HG02884 (cell line): ENCODE results near the gene ZFP36L1.

Source experiments
- ATAC-seq: cut with Tn5 transposase; IDR thresholded peaks from one replicate; pipeline ENCODE4 v1.9.1; 2021; ENCODE audit warnings: mild to moderate bottlenecking, moderate library complexity; ENCODE audit not compliant: unreplicated experiment

The ZFP36L1 gene

GRCh38 chr14:68792979-68793733 is at the start of gene ZFP36L1:
ZFP36L1 (minus strand) TSS chr14:68793067; CDS start chr14:68792938, 129 bp downstream.
- ATAC-seq = no peak

GRCh38 chr14:68842298-68842697 is 49.4 kb upstream of the ZFP36L1 start:
- no peak for ATAC-seq

- no peak for ATAC-seq
Measured at GRCh38 chr14:68841016-68841809, 48.3 kb upstream of the ZFP36L1 start.

GRCh38 chr14:68840454-68840853 is 47.6 kb upstream of the ZFP36L1 start:
- ATAC-seq = no peak

GRCh38 chr14:68836082-68836481 is 43.2 kb upstream of the ZFP36L1 start:
- ATAC-seq = no peak

GRCh38 chr14:68834816-68835215 is 41.9 kb upstream of the ZFP36L1 start:
- ATAC-seq = no peak

- ATAC-seq = no peak
Measured at GRCh38 chr14:68828698-68829097, 35.8 kb upstream of the ZFP36L1 start.

- no peak for ATAC-seq
Measured at GRCh38 chr14:68825729-68826128, 32.9 kb upstream of the ZFP36L1 start.

- ATAC-seq = no peak
Measured at GRCh38 chr14:68824517-68825347, 31.9 kb upstream of the ZFP36L1 start.

GRCh38 chr14:68824207-68824516 is 31.3 kb upstream of the ZFP36L1 start:
- no peak for ATAC-seq

GRCh38 chr14:68823434-68824206 is 30.8 kb upstream of the ZFP36L1 start:
- ATAC-seq = no peak

- ATAC-seq = no peak
Measured at GRCh38 chr14:68822926-68823325, 30.1 kb upstream of the ZFP36L1 start.

GRCh38 chr14:68822132-68822651 is 29.3 kb upstream of the ZFP36L1 start:
- peak; percentile 63 for ATAC-seq

GRCh38 chr14:68820999-68821683 is 28.3 kb upstream of the ZFP36L1 start:
- ATAC-seq = no peak

GRCh38 chr14:68820536-68820935 is 27.7 kb upstream of the ZFP36L1 start:
- ATAC-seq = no peak

GRCh38 chr14:68820119-68820518 is 27.3 kb upstream of the ZFP36L1 start:
- ATAC-seq = no peak

GRCh38 chr14:68819260-68819691 is 26.4 kb upstream of the ZFP36L1 start:
- no peak for ATAC-seq

GRCh38 chr14:68817506-68818212 is 24.8 kb upstream of the ZFP36L1 start:
- no peak for ATAC-seq

- ATAC-seq = no peak
Measured at GRCh38 chr14:68816943-68817430, 24.1 kb upstream of the ZFP36L1 start.
